Measurements from ENCODE around the gene BYSL. TPM values are rescaled to one million over a fixed set of nuclear protein-coding genes. Genes with fewer than 3 reads are reported as not detected.
A peak's percentile ranks its signal among the peaks of the same experiment; 100 is the strongest.

BYSL gene
- total and polyA plus RNA-seq, 9 of the 15 experiments (the other 6 are each of a cell fraction or from before 2014, with no cell fraction given), result 22.2 to 92.3 (median 53.4) TPM

- TF ChIP-seq ARID3A (IDR thresholded peaks at IDR 0.05; ENCODE audit: borderline replicate concordance, low read depth, low read length) (peak; percentile 78; the same call in 1 of the 2 replicates), ZNF143 (CRISPR knock-in tag; IDR thresholded peaks at IDR 0.05) (peak; percentile 59; the same call in 1 of the 2 replicates), SMAD3 (CRISPR knock-in tag; conservative IDR thresholded peaks at IDR 0.05) (peak; percentile 45; the same call in 1 of the 2 replicates), ZNF445 (CRISPR knock-in tag; IDR thresholded peaks at IDR 0.05; ENCODE audit: low read depth) (no peak), ARHGAP35 (IDR thresholded peaks at IDR 0.05; ENCODE audit: partially characterized antibody) (no peak), E2F4 (CRISPR knock-in tag; IDR thresholded peaks at IDR 0.05; ENCODE audit: low read depth) (0 out of 2 replicates have a peak, but pooled peaks have one; percentile 74), POLR2AphosphoS5 (IDR thresholded peaks at IDR 0.05; ENCODE audit: control insufficient read depth, insufficient read depth, low read depth, low read length) (peak; percentile 83), GATAD2A (IDR thresholded peaks at IDR 0.05) (0 out of 2 replicates have a peak, but pooled peaks have one; percentile 62), FOXA3 (CRISPR knock-in tag; conservative IDR thresholded peaks at IDR 0.05 in 1 of 2, IDR thresholded peaks at IDR 0.05 in 1 of 2) (no peak), MEF2A (IDR thresholded peaks at IDR 0.05; ENCODE audit: control insufficient read depth, low read depth, low read length) (0 out of 2 replicates have a peak, but pooled peaks have one; percentile 41), BMI1 (IDR thresholded peaks at IDR 0.05; ENCODE audit: low read length) (no peak), E2F5 (CRISPR knock-in tag; IDR thresholded peaks at IDR 0.05) (peak; percentile 61; the same call in 1 of the 2 replicates), CC2D1A (IDR thresholded peaks at IDR 0.05) (peak; percentile 70), BRF2 (IDR thresholded peaks at IDR 0.05; ENCODE audit: borderline replicate concordance, insufficient read depth, insufficient read length) (no peak), ZNF263 (CRISPR knock-in tag; IDR thresholded peaks at IDR 0.05; ENCODE audit: borderline replicate concordance) (peak; percentile 37; the same call in 1 of the 2 replicates)
Observed at GRCh38 chr6:41936073-41936837, 15.0 kb downstream of the BYSL start (continued).
